HCT116 (cell line): Measurements from ENCODE around the gene NINJ1. TPM values are rescaled to one million over a fixed set of nuclear protein-coding genes. Genes with fewer than 3 reads are reported as not detected.

ENCODE experiments used
- ATAC-seq: fragments of 200-7000 bp; cut with Tn5 transposase; 2 replicates; pipeline ENCODE4 v1.9.1; 2020; ENCODE audit warnings: mild to moderate bottlenecking, moderate library complexity
- BruUV-seq: library from RNA; stranded (reverse); fragments of 400-500 nt; replicated peaks from 2 replicates; lab custom pipeline; 2021; lab: Mats Ljungman, UMichigan
- CTCF ChIA-PET: fragments of 300-600 bp; sonication (Branson Sonifier 250); formaldehyde crosslinking; loops from one replicate; lab custom pipeline; 2021; ENCODE audit warnings: antibody characterized with exemption; lab: Charles Lee
- POLR2A ChIA-PET: fragments of 300-600, 350-600 bp; sonication (Branson Sonifier 250); formaldehyde crosslinking; loops from one replicate; lab custom pipeline; 2021; ENCODE audit warnings: antibody characterized with exemption; lab: Charles Lee
- RAD21 ChIA-PET, 2 experiments: fragments of 300-600 bp; sonication (Branson Sonifier 250); formaldehyde crosslinking; loops; one replicate each; lab custom pipeline; 2023; ENCODE audit warnings: low total read pairs in 2 of 2; ENCODE audit not compliant: uncharacterized antibody in 2 of 2, unreplicated experiment in 2 of 2, low non-redundant PET in 1 of 2; lab: Charles Lee
- DNase-seq: peaks from one replicate; pipeline ENCODE4 v3.0.0-alpha.2; 2010; ENCODE audit warnings: low read depth, low spot score
- H2AFZ ChIP-seq: fragments of 200-600 bp; shearing (Covaris generic), sonication (generic); 2 replicates; pipeline ENCODE4 v1.6.1; 2017; ENCODE audit warnings: low read depth, mixed run types, mixed read lengths, antibody characterized with exemption, low read length; ENCODE audit not compliant: poor library complexity, severe bottlenecking
- H3K27ac ChIP-seq: 2 replicates; pipeline ENCODE4 v1.5.1; 2012; ENCODE audit warnings: low read depth, low read length
- H3K27me3 ChIP-seq: fragments of 200-600 bp; sonication (generic); 2 replicates; pipeline ENCODE4 v1.6.1; 2016; ENCODE audit warnings: mixed run types, low read length, mixed read lengths; ENCODE audit not compliant: insufficient read depth
- H3K36me3 ChIP-seq, 2 experiments: fragments of 200-500 bp in 1 of 2; fragments of 200-600 bp in 1 of 2; sonication (Bioruptor generic) in 1 of 2; sonication (generic) in 1 of 2; 2 replicates each; pipeline versions ENCODE4 v1.5.1 to v1.6.1; 2014 to 2016; ENCODE audit warnings: low read length in 2 of 2, inconsistent platforms in 1 of 2, mixed read lengths in 1 of 2, mixed run types in 1 of 2; ENCODE audit not compliant: insufficient read depth in 2 of 2, control insufficient read depth in 1 of 2
- H3K4me1 ChIP-seq, 2 experiments: fragments of 200-600 bp in 1 of 2; sonication (generic) in 1 of 2; 2 replicates each; pipeline versions ENCODE4 v1.5.1 to v1.6.1; 2012 to 2017; ENCODE audit warnings: low read length in 2 of 2, inconsistent platforms in 1 of 2, mild to moderate bottlenecking in 1 of 2, mixed read lengths in 1 of 2, mixed run types in 1 of 2, moderate library complexity in 1 of 2; ENCODE audit not compliant: insufficient read depth in 2 of 2, control insufficient read depth in 1 of 2
- H3K4me2 ChIP-seq: fragments of 200-600 bp; sonication (generic); 2 replicates; pipeline ENCODE4 v1.6.1; 2017; ENCODE audit warnings: mixed run types, low read length, mixed read lengths
- H3K4me3 ChIP-seq, 2 experiments: fragments of 200-600 bp in 1 of 2; sonication (generic) in 1 of 2; replicated peaks in 1 of 2; 2 replicates each; pipeline ENCODE4 v1.5.1; 2011 to 2016; ENCODE audit warnings: low read length in 2 of 2, control low read depth in 1 of 2, low read depth in 1 of 2, mild to moderate bottlenecking in 1 of 2, mixed read lengths in 1 of 2, mixed run types in 1 of 2
- H3K79me2 ChIP-seq: fragments of 200-600 bp; sonication (generic); 2 replicates; pipeline ENCODE4 v1.6.1; 2017; ENCODE audit warnings: mild to moderate bottlenecking, mixed run types, low read length, moderate library complexity, mixed read lengths; ENCODE audit not compliant: insufficient read depth
- H3K9ac ChIP-seq: fragments of 200-600 bp; sonication (generic); 2 replicates; pipeline ENCODE4 v1.6.1; 2016; ENCODE audit warnings: low read length, mixed read lengths
- H3K9me2 ChIP-seq: fragments of 200-600 bp; sonication (generic), shearing (Covaris generic); 2 replicates; pipeline ENCODE4 v1.6.1; 2017; ENCODE audit warnings: mixed run types, mild to moderate bottlenecking, moderate library complexity; ENCODE audit not compliant: insufficient read depth
- H3K9me3 ChIP-seq, 2 experiments: fragments of 200-500 bp in 1 of 2; fragments of 200-600 bp in 1 of 2; sonication (Bioruptor generic) in 1 of 2; sonication (generic) in 1 of 2; 2 replicates each; pipeline ENCODE4 v1.6.1; 2014 to 2017; ENCODE audit warnings: low read length in 2 of 2, mixed read lengths in 2 of 2, inconsistent platforms in 1 of 2, low read depth in 1 of 2, mild to moderate bottlenecking in 1 of 2, mixed run types in 1 of 2, moderate library complexity in 1 of 2; ENCODE audit not compliant: control insufficient read depth in 1 of 2, insufficient read depth in 1 of 2
- H4K20me1 ChIP-seq: fragments of 200-600 bp; sonication (generic), shearing (Covaris generic); 2 replicates; pipeline ENCODE4 v1.6.1; 2017; ENCODE audit warnings: mixed run types, mild to moderate bottlenecking, moderate library complexity; ENCODE audit not compliant: insufficient read depth
- ATF3 ChIP-seq: IDR thresholded peaks from 2 replicates; pipeline ENCODE4 v1.6.1; 2012
- CBX3 ChIP-seq: IDR thresholded peaks from 2 replicates; pipeline ENCODE4 v1.6.1; 2012; ENCODE audit warnings: low read depth
- CEBPB ChIP-seq: IDR thresholded peaks from 2 replicates; pipeline ENCODE4 v1.6.1; 2012; ENCODE audit warnings: low read depth
- FOSL1 ChIP-seq: IDR thresholded peaks from 2 replicates; pipeline ENCODE4 v1.6.1; 2012; ENCODE audit warnings: low read depth
- JUND ChIP-seq: IDR thresholded peaks from 2 replicates; pipeline ENCODE4 v1.6.1; 2012
- MAX ChIP-seq: IDR thresholded peaks from 2 replicates; pipeline ENCODE4 v1.6.1; 2012
- POLR2A ChIP-seq: IDR thresholded peaks from 2 replicates; pipeline ENCODE4 v1.7.0; 2011; ENCODE audit warnings: borderline replicate concordance; ENCODE audit not compliant: insufficient read depth, insufficient read length; ENCODE audit errors: extremely low read depth
- POLR2AphosphoS5 ChIP-seq: IDR thresholded peaks from 2 replicates; pipeline ENCODE4 v1.6.1; 2011; ENCODE audit warnings: mild to moderate bottlenecking, low read depth, low read length, moderate library complexity
- RAD21 ChIP-seq: IDR thresholded peaks from 2 replicates; pipeline ENCODE4 v1.6.1; 2012; ENCODE audit warnings: low read depth, mild to moderate bottlenecking
- REST ChIP-seq: IDR thresholded peaks from 2 replicates; pipeline ENCODE4 v1.6.1; 2012; ENCODE audit warnings: low read depth
- SIN3A ChIP-seq: IDR thresholded peaks from 2 replicates; pipeline ENCODE4 v1.6.1; 2012; ENCODE audit warnings: low read depth
- TCF7L2 ChIP-seq: IDR thresholded peaks from 2 replicates; pipeline ENCODE4 v1.7.0; 2011; ENCODE audit warnings: borderline replicate concordance, inconsistent platforms; ENCODE audit not compliant: insufficient read depth, insufficient read length; ENCODE audit errors: extremely low read depth
- ZBTB33 ChIP-seq: IDR thresholded peaks from 2 replicates; pipeline ENCODE4 v1.6.1; 2011; ENCODE audit warnings: mild to moderate bottlenecking, low read length, moderate library complexity; ENCODE audit not compliant: insufficient replicate concordance; ENCODE audit errors: extremely low read depth
- ZNF274 ChIP-seq: fragments of 200-500 bp; sonication (Bioruptor generic); IDR thresholded peaks from 2 replicates; pipeline ENCODE4 v1.6.1; 2014; ENCODE audit warnings: mild to moderate bottlenecking, low read depth, low read length, inconsistent platforms
- intact Hi-C: fragments of 100-400 bp; cut with micrococcal nuclease; formaldehyde crosslinking; loops from 2 replicates; pipeline ENCODE4 v1.10.0; 2022
- total RNA-seq: library from RNA; stranded (reverse); gene quantifications from one replicate; pipeline ENCODE4 v1.2.1, GENCODE V29; 2021; ENCODE audit not compliant: unreplicated experiment

Gene NINJ1
- total RNA-seq, 1 experiment from 2014 or later, result 34.4 TPM

- Histone ChIP-seq H4K20me1 (no peaks in the 10 kb centered on the region), H3K27ac (no peak overlapping the region), H3K4me2 (no peak overlapping the region), H2AFZ (no peak overlapping the region), H3K4me3 (no peak overlapping the region), H3K9ac (no peak overlapping the region), H3K36me3 (no peaks in the 10 kb centered on the region; a peak in 1 of 4 replicates), H3K27me3 (no peaks in the 10 kb centered on the region), H3K9me3 (no peaks in the 10 kb centered on the region), H3K79me2 (no peaks in the 10 kb centered on the region), H3K4me1 (peaks cover 17 to 19% of the 10 kb centered on the region in 2 experiments), H3K9me2 (no peaks in the 10 kb centered on the region)
- intact Hi-C loops, result no loop called here
- TF ChIP-seq CBX3 (no peak), FOSL1 (no peak), SIN3A (no peak), POLR2A (no peak), ATF3 (no peak), ZBTB33 (no peak), POLR2AphosphoS5 (no peak), ZNF274 (no peak), JUND (no peak), MAX (no peak), REST (no peak), CEBPB (no peak), TCF7L2 (no peak), RAD21 (no peak)
- RAD21 ChIA-PET, result no interaction called here
- BruUV-seq, result no TSS peak
- DNase-seq, result no peak
- POLR2A ChIA-PET, result no interaction called here
- CTCF ChIA-PET, result no interaction called here
- ATAC-seq, result no peak
Measured at GRCh38 chr9:93121316-93122241, 12.5 kb downstream of the NINJ1 start.
